BLaER1 treated with 17β-estradiol and CSF1 and Interleukin-3, amounts not matched to agents 10 nM and 100 nM (cell line): ENCODE data around the gene LRRC7.
A peak's percentile ranks its signal among the peaks of the same experiment; 100 is the strongest.
"Not testable (repeated sequence)": the region's sequence is repeated elsewhere in the genome, so short reads cannot be mapped to it uniquely, and the experiment has no call there.

Experiments
- H3K27ac ChIP-seq, 11 experiments: shearing (Covaris generic); formaldehyde crosslinking; 2 replicates each; pipeline ENCODE4 v1.8.1; 2022
- H3K27me3 ChIP-seq, 11 experiments: shearing (Covaris generic); formaldehyde crosslinking; 2 replicates each; pipeline ENCODE4 v1.8.1; 2022
- H3K36me3 ChIP-seq, 11 experiments: shearing (Covaris generic); formaldehyde crosslinking; 2 replicates each; pipeline ENCODE4 v1.8.1; 2022
- H3K4me1 ChIP-seq, 10 experiments: shearing (Covaris generic); formaldehyde crosslinking; 2 replicates each; pipeline ENCODE4 v1.8.1; 2022
- H3K4me2 ChIP-seq, 11 experiments: shearing (Covaris generic); formaldehyde crosslinking; 2 replicates each; pipeline ENCODE4 v1.8.1; 2022
- H3K4me3 ChIP-seq, 10 experiments: shearing (Covaris generic); formaldehyde crosslinking; 2 replicates each; pipeline ENCODE4 v1.8.1; 2022
- H3K9ac ChIP-seq, 11 experiments: shearing (Covaris generic); formaldehyde crosslinking; 2 replicates each; pipeline ENCODE4 v1.8.1; 2022
- H3K9me3 ChIP-seq, 11 experiments: shearing (Covaris generic); formaldehyde crosslinking; replicated peaks in 1 of 11; 2 replicates each; pipeline ENCODE4 v1.8.1; 2022
- H4K20me1 ChIP-seq, 11 experiments: shearing (Covaris generic); formaldehyde crosslinking; 2 replicates each; pipeline ENCODE4 v1.8.1; 2022
- Cebpa-rat ChIP-seq, 11 experiments: shearing (Covaris generic); IDR thresholded peaks; 2 replicates each; pipeline ENCODE4 v1.8.1; 2022

The LRRC7 gene

GRCh38 chr1:69940231-69940630, 372.5 kb downstream of the LRRC7 start:
- no peaks in the 10 kb centered on the region; a peak in 1 of 22 replicates for H4K20me1 ChIP-seq
- TF ChIP-seq Cebpa-rat (IDR thresholded peaks at IDR 0.05): no peak
- H3K4me1 ChIP-seq: no peaks in the 10 kb centered on the region
- no peaks in the 10 kb centered on the region; a peak in 1 of 22 replicates for H3K9me3 ChIP-seq
- H3K27me3 ChIP-seq: no peaks in the 10 kb centered on the region
- no peak overlapping the region for H3K9ac ChIP-seq
- no peak overlapping the region for H3K27ac ChIP-seq
- H3K4me2 ChIP-seq: no peak overlapping the region
- no peaks in the 10 kb centered on the region for H3K36me3 ChIP-seq
- no peak overlapping the region for H3K4me3 ChIP-seq

- Histone ChIP-seq H3K27ac (no peak overlapping the region), H3K4me1 (no peaks in the 10 kb centered on the region), H4K20me1 (no peaks in the 10 kb centered on the region; a peak in 1 of 22 replicates), H3K27me3 (no peaks in the 10 kb centered on the region), H3K4me2 (no peak overlapping the region), H3K36me3 (no peaks in the 10 kb centered on the region), H3K9me3 (peaks cover 0 to 1% (median 0%) of the 10 kb centered on the region in 11 experiments; a peak in 2 of 22 replicates), H3K9ac (no peak overlapping the region), H3K4me3 (no peak overlapping the region)
- TF ChIP-seq Cebpa-rat (IDR thresholded peaks at IDR 0.05): no peak
These were observed 373.1 kb downstream of the LRRC7 start for GRCh38 chr1:69940816-69941215.

- Histone ChIP-seq H3K9ac (no peak overlapping the region), H3K4me3 (no peak overlapping the region), H3K4me1 (no peaks in the 10 kb centered on the region), H4K20me1 (no peaks in the 10 kb centered on the region; a peak in 1 of 22 replicates), H3K4me2 (no peak overlapping the region), H3K36me3 (no peaks in the 10 kb centered on the region), H3K9me3 (peaks cover 0 to 4% (median 0%) of the 10 kb centered on the region in 11 experiments; a peak in 2 of 22 replicates), H3K27ac (no peak overlapping the region), H3K27me3 (no peaks in the 10 kb centered on the region)
- TF ChIP-seq Cebpa-rat (IDR thresholded peaks at IDR 0.05): no peak
These were observed 375.3 kb downstream of the LRRC7 start for GRCh38 chr1:69943030-69943429.

GRCh38 chr1:69946935-69947334, 379.2 kb downstream of the LRRC7 start:
- Histone ChIP-seq H3K9me3 (peaks cover 0 to 4% (median 0%) of the 10 kb centered on the region in 11 experiments; a peak in 2 of 22 replicates), H3K27me3 (no peaks in the 10 kb centered on the region), H3K4me2 (no peak overlapping the region), H3K4me1 (no peaks in the 10 kb centered on the region), H3K27ac (no peak overlapping the region), H4K20me1 (no peaks in the 10 kb centered on the region), H3K36me3 (no peaks in the 10 kb centered on the region), H3K4me3 (no peak overlapping the region), H3K9ac (no peak overlapping the region)
- TF ChIP-seq Cebpa-rat (IDR thresholded peaks at IDR 0.05): no peak

GRCh38 chr1:69947837-69948236, 380.1 kb downstream of the LRRC7 start:
- H3K27me3 ChIP-seq: no peaks in the 10 kb centered on the region
- H3K36me3 ChIP-seq: no peaks in the 10 kb centered on the region
- H3K4me2 ChIP-seq: no peak overlapping the region
- no peak for TF ChIP-seq Cebpa-rat (IDR thresholded peaks at IDR 0.05)
- no peaks in the 10 kb centered on the region for H3K4me1 ChIP-seq
- H4K20me1 ChIP-seq: no peaks in the 10 kb centered on the region
- H3K9ac ChIP-seq: no peak overlapping the region
- H3K27ac ChIP-seq: no peak overlapping the region
- H3K4me3 ChIP-seq: no peak overlapping the region
- peaks cover 0 to 4% (median 0%) of the 10 kb centered on the region in 11 experiments; a peak in 2 of 22 replicates for H3K9me3 ChIP-seq

GRCh38 chr1:69952676-69953075, 385.0 kb downstream of the LRRC7 start:
- Histone ChIP-seq H3K27me3 (no peaks in the 10 kb centered on the region), H3K4me1 (no peaks in the 10 kb centered on the region), H3K27ac (no peak overlapping the region), H3K4me3 (no peak overlapping the region), H4K20me1 (no peaks in the 10 kb centered on the region), H3K36me3 (no peaks in the 10 kb centered on the region), H3K9ac (no peak overlapping the region), H3K4me2 (no peak overlapping the region), H3K9me3 (no peaks in the 10 kb centered on the region)
- no peak for TF ChIP-seq Cebpa-rat (IDR thresholded peaks at IDR 0.05)

GRCh38 chr1:69962452-69962851, 394.7 kb downstream of the LRRC7 start:
- peaks cover 5 to 12% (median 10%) of the 10 kb centered on the region in 11 experiments; a peak in 17 of 22 replicates for H3K9me3 ChIP-seq
- H4K20me1 ChIP-seq, H3K4me1 ChIP-seq, H3K9ac ChIP-seq, H3K27ac ChIP-seq, H3K4me3 ChIP-seq, H3K36me3 ChIP-seq, H3K27me3 ChIP-seq, H3K4me2 ChIP-seq: not testable (repeated sequence)

GRCh38 chr1:69967245-69967766, 399.6 kb downstream of the LRRC7 start:
- H4K20me1 ChIP-seq: no peaks in the 10 kb centered on the region
- peaks cover 0 to 6% (median 0%) of the 10 kb centered on the region in 10 experiments; a peak in 3 of 20 replicates for H3K4me1 ChIP-seq
- H3K4me2 ChIP-seq: peak overlapping the region in 2 of 11 experiments; percentile 10 to 21; a peak in 2 of 22 replicates
- peaks cover 12 to 23% (median 20%) of the 10 kb centered on the region in 11 experiments; a peak in 19 of 22 replicates for H3K9me3 ChIP-seq
- H3K4me3 ChIP-seq: no peak overlapping the region
- TF ChIP-seq Cebpa-rat (IDR thresholded peaks at IDR 0.05): no peak
- no peak overlapping the region for H3K27ac ChIP-seq
- no peak overlapping the region for H3K9ac ChIP-seq
- no peaks in the 10 kb centered on the region for H3K27me3 ChIP-seq
- H3K36me3 ChIP-seq: no peaks in the 10 kb centered on the region

GRCh38 chr1:69976896-69977295, 409.2 kb downstream of the LRRC7 start:
- no peaks in the 10 kb centered on the region for H4K20me1 ChIP-seq
- H3K4me2 ChIP-seq: peak overlapping the region in 4 of 11 experiments; percentile 24 to 69 (median 53); a peak in 7 of 22 replicates
- no peaks in the 10 kb centered on the region for H3K9me3 ChIP-seq
- no peaks in the 10 kb centered on the region for H3K27me3 ChIP-seq
- TF ChIP-seq Cebpa-rat (IDR thresholded peaks at IDR 0.05): no peak
- no peak overlapping the region for H3K9ac ChIP-seq
- H3K36me3 ChIP-seq: no peaks in the 10 kb centered on the region
- peaks cover 0 to 15% (median 0%) of the 10 kb centered on the region in 10 experiments; a peak in 6 of 20 replicates for H3K4me1 ChIP-seq
- H3K4me3 ChIP-seq: no peak overlapping the region
- H3K27ac ChIP-seq: peak overlapping the region in 1 of 11 experiments; percentile 16; a peak in 1 of 22 replicates

GRCh38 chr1:69982992-69983391, 415.3 kb downstream of the LRRC7 start:
- H3K27ac ChIP-seq: no peak overlapping the region
- no peak for TF ChIP-seq Cebpa-rat (IDR thresholded peaks at IDR 0.05)
- no peaks in the 10 kb centered on the region for H3K9me3 ChIP-seq

More at GRCh38 chr1:69982992-69983391, 415.3 kb downstream of the LRRC7 start:
- Histone ChIP-seq H3K36me3 (no peaks in the 10 kb centered on the region), H3K4me1 (peaks cover 0 to 4% (median 0%) of the 10 kb centered on the region in 10 experiments; a peak in 2 of 20 replicates), H3K4me3 (no peak overlapping the region), H4K20me1 (no peaks in the 10 kb centered on the region), H3K4me2 (no peak overlapping the region), H3K9ac (no peak overlapping the region), H3K27me3 (no peaks in the 10 kb centered on the region)
